Transverse colon (tissue), 4 donors: Measurements from ENCODE around the gene LRFN5. TPM values are rescaled to one million over a fixed set of nuclear protein-coding genes. Genes with fewer than 3 reads are reported as not detected.

ENCODE experiments used
- DNase-seq: peaks from one replicate; pipeline ENCODE4 v3.0.0-alpha.2; 2019
- H3K27ac ChIP-seq, 4 donors: fragments of 200-600 bp; sonication (generic); 2 replicates each; pipeline ENCODE4 v1.5.1; 2016 to 2018; ENCODE audit warnings: inconsistent platforms in 4 of 4
- H3K27me3 ChIP-seq: fragments of 200-600 bp; sonication (generic); 2 replicates; pipeline ENCODE4 v1.5.1; 2017; ENCODE audit warnings: inconsistent platforms
- H3K36me3 ChIP-seq, 4 donors: fragments of 200-600 bp; sonication (generic); 2 replicates each; pipeline ENCODE4 v1.5.1; 2017 to 2019; ENCODE audit warnings: inconsistent platforms in 4 of 4
- H3K4me1 ChIP-seq, 4 donors: fragments of 200-600 bp; sonication (generic); 2 replicates each; pipeline ENCODE4 v1.5.1; 2017 to 2020; ENCODE audit warnings: inconsistent platforms in 4 of 4
- H3K4me3 ChIP-seq, 4 donors: fragments of 200-600 bp; sonication (generic); 1 replicate in 1 of 4; 2 replicates in 3 of 4; pipeline versions ENCODE4 v1.5.1 to v1.6.1; 2017 to 2019; ENCODE audit warnings: inconsistent platforms in 4 of 4
- H3K9me3 ChIP-seq, 2 donors: fragments of 200-600 bp; sonication (generic); 2 replicates each; pipeline ENCODE4 v1.5.1; 2017 to 2019; ENCODE audit warnings: inconsistent platforms in 2 of 2
- EP300 ChIP-seq: sonication (generic); formaldehyde crosslinking; IDR thresholded peaks from one replicate; pipeline ENCODE4 v1.6.1; 2017; ENCODE audit warnings: antibody characterized with exemption, low read depth
- POLR2A ChIP-seq: fragments of 450-650 bp; IDR thresholded peaks from one replicate; pipeline ENCODE4 v1.6.1; 2016; ENCODE audit warnings: antibody characterized with exemption, mild to moderate bottlenecking, moderate library complexity
- POLR2AphosphoS5 ChIP-seq, 3 donors: sonication (generic); formaldehyde crosslinking; IDR thresholded peaks; one replicate each; pipeline ENCODE4 v1.6.1; 2016; ENCODE audit warnings: antibody characterized with exemption in 3 of 3
- WGBS, 2 donors: methylation state at CpG; one replicate each; pipeline ENCODE4 v1.1.5; 2018; ENCODE audit warnings: low coverage in 1 of 2; 5-methylcytosine and 5-hydroxymethylcytosine counted together
- in situ Hi-C, 4 donors: fragments of 200-750 bp; cut with MboI; loops; one replicate each; pipeline versions ENCODE4 v1.15.0 to v1.15.1; 2017; ENCODE audit warnings: low sequenced_read_pairs in 3 of 4, low pct_ligation_motif_present in 1 of 4, low pct_unique_long_range_greater_than_20kb in 1 of 4
- intact Hi-C: fragments of 100-400 bp; cut with DNase I; formaldehyde crosslinking; loops from one replicate; pipeline ENCODE4 v1.15.1; 2023; ENCODE audit warnings: low total_unique reads
- total RNA-seq, 4 donors: library from RNA; depleted of rRNA; stranded (reverse); fragments of >200 nt; gene quantifications; one replicate each; pipeline ENCODE4 v1.1.0, GENCODE V29; 2016
- TF ChIP-seq, protein P1 (sequence below), 5 experiments: fragments of 200-600 bp in 3 of 5; fragments of 450-650 bp in 2 of 5; sonication (generic) in 3 of 5; IDR thresholded peaks; 1 replicate in 2 of 5; 2 replicates in 3 of 5; pipeline ENCODE4 v1.5.1; 2016 to 2017; ENCODE audit warnings: antibody characterized with exemption in 5 of 5, inconsistent platforms in 3 of 5, mild to moderate bottlenecking in 2 of 5, moderate library complexity in 1 of 5

The LRFN5 gene
- total RNA-seq, 4 donors from 2014 or later, result 0.40 to 4.5 (median 1.5) TPM

DNA sequence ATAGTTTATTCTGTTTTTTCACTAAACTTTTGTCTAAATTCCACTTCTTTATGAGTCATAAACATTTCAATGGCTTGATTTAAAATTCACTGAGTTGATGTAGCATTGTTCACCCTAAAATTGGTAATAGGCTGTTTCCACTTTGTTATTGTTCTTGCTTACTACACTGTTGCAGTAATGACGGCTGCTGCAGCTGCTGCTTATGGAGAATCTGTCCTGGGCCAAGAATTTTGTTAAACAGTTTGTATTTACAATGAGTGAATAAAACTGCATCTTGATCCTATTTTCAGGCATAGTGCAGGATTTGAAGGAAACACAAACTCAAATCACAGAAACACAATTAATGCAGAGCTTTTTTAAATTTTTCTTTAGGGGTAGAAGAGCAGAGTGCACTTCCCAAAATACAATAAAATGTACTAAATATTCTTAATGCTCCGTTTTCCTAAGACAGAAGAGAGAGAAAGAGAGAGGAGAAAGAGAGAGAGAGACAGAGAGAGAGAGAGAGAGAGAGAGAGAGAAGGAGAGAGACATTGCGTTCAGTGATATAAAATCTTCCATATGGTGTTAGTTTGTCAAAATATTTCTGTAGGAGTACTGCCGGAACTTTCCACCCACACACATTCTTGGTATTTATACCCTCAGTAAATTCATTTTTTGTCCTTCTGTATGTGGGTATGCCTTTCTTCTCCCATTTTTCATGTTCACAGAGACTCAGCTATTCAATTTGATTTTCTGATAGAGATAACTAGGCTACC lies 266.4 kb downstream of the LRFN5 start:
- DNase-seq, result no peak
- no peak for TF ChIP-seq POLR2AphosphoS5 (IDR thresholded peaks at IDR 0.05)
- no peak for TF ChIP-seq EP300
- no peak for TF ChIP-seq POLR2A
- TF ChIP-seq, protein P1, sequence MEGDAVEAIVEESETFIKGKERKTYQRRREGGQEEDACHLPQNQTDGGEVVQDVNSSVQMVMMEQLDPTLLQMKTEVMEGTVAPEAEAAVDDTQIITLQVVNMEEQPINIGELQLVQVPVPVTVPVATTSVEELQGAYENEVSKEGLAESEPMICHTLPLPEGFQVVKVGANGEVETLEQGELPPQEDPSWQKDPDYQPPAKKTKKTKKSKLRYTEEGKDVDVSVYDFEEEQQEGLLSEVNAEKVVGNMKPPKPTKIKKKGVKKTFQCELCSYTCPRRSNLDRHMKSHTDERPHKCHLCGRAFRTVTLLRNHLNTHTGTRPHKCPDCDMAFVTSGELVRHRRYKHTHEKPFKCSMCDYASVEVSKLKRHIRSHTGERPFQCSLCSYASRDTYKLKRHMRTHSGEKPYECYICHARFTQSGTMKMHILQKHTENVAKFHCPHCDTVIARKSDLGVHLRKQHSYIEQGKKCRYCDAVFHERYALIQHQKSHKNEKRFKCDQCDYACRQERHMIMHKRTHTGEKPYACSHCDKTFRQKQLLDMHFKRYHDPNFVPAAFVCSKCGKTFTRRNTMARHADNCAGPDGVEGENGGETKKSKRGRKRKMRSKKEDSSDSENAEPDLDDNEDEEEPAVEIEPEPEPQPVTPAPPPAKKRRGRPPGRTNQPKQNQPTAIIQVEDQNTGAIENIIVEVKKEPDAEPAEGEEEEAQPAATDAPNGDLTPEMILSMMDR (IDR thresholded peaks at IDR 0.05), result no peak
- in situ Hi-C loops, result no loop called here
- Histone ChIP-seq H3K9me3 (peaks cover 0 to 5% of the 10 kb centered on the region in 2 donors), H3K4me1 (no peaks in the 10 kb centered on the region), H3K27ac (no peak overlapping the region), H3K36me3 (no peaks in the 10 kb centered on the region), H3K4me3 (no peak overlapping the region), H3K27me3 (no peaks in the 10 kb centered on the region)
- WGBS, 2 donors, result 49 to 61% methylated on average over 4 of the region's 4 CpGs
- intact Hi-C loops, result no loop called here

DNA sequence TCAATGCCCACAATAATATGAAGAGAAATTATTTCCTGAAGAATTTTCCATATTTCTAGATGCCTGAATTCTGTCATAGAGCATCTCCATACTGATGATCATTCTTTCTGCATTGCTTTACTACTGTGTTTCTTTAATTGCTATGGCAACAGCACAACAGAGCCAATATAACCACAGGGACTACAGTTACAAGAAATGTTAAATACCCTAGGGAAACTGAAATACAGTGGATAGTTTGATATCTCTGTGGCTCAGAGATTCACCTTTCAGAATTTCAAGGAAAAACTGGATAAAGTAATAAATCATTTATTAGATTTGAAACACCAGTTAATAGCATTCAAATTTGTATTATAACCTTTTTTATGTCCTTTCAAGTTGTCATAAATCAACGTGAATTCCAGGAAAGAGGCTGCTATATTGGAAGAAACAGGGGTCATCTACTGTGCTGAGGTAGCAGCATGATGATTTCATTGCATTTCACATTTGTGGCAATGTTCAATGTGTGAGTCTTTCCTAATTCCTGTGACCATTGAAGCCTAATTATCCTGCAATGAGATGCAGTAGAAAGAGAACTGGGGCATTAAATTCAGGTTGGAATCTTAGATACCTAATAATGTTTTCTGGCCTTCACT lies 267.1 kb downstream of the LRFN5 start:
- 9 to 46% methylated on average over 1 of the region's 1 CpG for WGBS, 2 donors
- Histone ChIP-seq H3K36me3 (no peaks in the 10 kb centered on the region), H3K4me1 (no peaks in the 10 kb centered on the region), H3K9me3 (peaks cover 0 to under 1% of the 10 kb centered on the region in 2 donors), H3K4me3 (no peak overlapping the region), H3K27me3 (no peaks in the 10 kb centered on the region), H3K27ac (no peak overlapping the region)
- TF ChIP-seq, protein P1 (IDR thresholded peaks at IDR 0.05), result no peak
- no peak for TF ChIP-seq POLR2A
- TF ChIP-seq POLR2AphosphoS5 (IDR thresholded peaks at IDR 0.05), result no peak
- TF ChIP-seq EP300, result no peak
- no peak for DNase-seq
- intact Hi-C loops, result no loop called here
- in situ Hi-C loops, result no loop called here

DNA sequence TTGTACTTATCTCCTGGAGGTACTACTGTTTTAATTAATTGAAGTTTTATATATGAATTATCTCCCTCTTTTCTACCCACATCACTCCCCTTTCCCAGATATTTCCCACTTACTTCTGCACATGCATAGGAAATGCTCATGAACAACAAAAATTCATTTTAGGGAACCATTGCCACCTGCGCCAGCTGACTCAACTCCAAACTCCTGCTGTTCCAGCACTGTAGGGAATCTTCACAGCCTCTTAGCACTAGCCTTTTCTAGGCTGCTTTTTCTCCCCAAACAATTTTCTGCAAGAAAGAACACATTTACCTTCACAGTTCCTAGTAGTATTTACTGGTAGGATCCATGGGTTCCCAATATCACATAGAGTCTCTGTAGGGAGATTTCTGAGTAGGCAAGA lies 268.4 kb downstream of the LRFN5 start:
- WGBS, 2 donors, result 88 to 95% methylated on average over 1 of the region's 1 CpG
- Histone ChIP-seq H3K27ac (no peak overlapping the region), H3K9me3 (no peaks in the 10 kb centered on the region), H3K36me3 (no peaks in the 10 kb centered on the region), H3K4me3 (no peak overlapping the region), H3K27me3 (no peaks in the 10 kb centered on the region), H3K4me1 (no peaks in the 10 kb centered on the region)
- DNase-seq, result no peak
- intact Hi-C loops, result no loop called here
- TF ChIP-seq POLR2A (no peak), EP300 (no peak), POLR2AphosphoS5 (IDR thresholded peaks at IDR 0.05) (no peak)
- TF ChIP-seq, protein P1 (IDR thresholded peaks at IDR 0.05), result no peak
- in situ Hi-C loops, result no loop called here

DNA sequence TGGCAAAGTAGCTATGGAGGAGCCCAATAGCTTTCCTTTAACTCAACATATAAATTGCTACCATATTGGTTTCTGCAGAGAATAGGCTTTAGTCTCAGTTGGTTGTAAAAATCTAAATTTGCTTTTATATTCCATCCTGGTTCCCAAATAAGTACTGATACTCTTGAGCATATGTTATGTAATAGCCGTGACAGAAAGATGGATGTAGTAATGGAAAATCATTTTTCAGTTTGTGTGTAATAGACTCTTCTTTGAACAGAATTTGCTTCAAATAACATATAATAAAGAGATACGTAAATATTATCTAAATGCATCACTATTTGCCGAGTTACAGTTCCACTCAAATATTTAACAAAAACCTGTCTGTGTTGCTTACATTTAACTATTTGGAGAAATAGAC lies 271.6 kb downstream of the LRFN5 start:
- H3K4me1 ChIP-seq, result no peaks in the 10 kb centered on the region
- in situ Hi-C loops, result no loop called here
- TF ChIP-seq POLR2A (no peak), EP300 (no peak), POLR2AphosphoS5 (IDR thresholded peaks at IDR 0.05) (no peak)
- TF ChIP-seq, protein P1 (IDR thresholded peaks at IDR 0.05), result no peak
- H3K36me3 ChIP-seq, result no peaks in the 10 kb centered on the region
- intact Hi-C loops, result no loop called here
- no peak overlapping the region for H3K4me3 ChIP-seq
- no peaks in the 10 kb centered on the region for H3K9me3 ChIP-seq
- H3K27me3 ChIP-seq, result no peaks in the 10 kb centered on the region
- 86 to 90% methylated on average over 3 of the region's 3 CpGs for WGBS, 2 donors
- no peak overlapping the region for H3K27ac ChIP-seq
- no peak for DNase-seq
